ENCODE results near the gene CCR1.

DNA sequence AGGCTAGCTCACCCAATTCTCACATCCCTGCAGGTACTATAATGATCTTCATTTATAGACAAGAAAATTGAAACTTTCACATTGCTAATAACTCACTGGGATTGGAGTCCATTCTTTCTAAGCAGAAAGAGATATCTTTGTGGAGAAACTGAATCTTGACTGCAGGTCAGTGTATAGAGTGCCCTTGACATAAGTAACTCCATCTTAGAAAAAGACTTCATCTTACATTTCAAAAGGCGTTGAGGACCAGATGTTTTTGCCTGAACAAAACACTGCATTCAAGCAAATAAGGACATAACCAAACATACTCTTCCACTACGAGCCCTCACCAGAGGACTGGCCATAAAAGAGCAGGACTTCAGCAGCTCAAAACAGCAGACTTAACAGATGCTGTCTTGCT is 27.3 kb upstream of the CCR1 start:
- TF ChIP-seq, protein P1, sequence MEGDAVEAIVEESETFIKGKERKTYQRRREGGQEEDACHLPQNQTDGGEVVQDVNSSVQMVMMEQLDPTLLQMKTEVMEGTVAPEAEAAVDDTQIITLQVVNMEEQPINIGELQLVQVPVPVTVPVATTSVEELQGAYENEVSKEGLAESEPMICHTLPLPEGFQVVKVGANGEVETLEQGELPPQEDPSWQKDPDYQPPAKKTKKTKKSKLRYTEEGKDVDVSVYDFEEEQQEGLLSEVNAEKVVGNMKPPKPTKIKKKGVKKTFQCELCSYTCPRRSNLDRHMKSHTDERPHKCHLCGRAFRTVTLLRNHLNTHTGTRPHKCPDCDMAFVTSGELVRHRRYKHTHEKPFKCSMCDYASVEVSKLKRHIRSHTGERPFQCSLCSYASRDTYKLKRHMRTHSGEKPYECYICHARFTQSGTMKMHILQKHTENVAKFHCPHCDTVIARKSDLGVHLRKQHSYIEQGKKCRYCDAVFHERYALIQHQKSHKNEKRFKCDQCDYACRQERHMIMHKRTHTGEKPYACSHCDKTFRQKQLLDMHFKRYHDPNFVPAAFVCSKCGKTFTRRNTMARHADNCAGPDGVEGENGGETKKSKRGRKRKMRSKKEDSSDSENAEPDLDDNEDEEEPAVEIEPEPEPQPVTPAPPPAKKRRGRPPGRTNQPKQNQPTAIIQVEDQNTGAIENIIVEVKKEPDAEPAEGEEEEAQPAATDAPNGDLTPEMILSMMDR (conservative IDR thresholded peaks at IDR 0.05), result no peak
- no peak for TF ChIP-seq EZH2 (IDR thresholded peaks at IDR 0.05; ENCODE audit: low read depth)
